Ovary (tissue), 9 donors: ENCODE measurements around the gene PRELID3B. TPM values are rescaled to one million over a fixed set of nuclear protein-coding genes. Genes with fewer than 3 reads are reported as not detected.

Experiments used
- DNase-seq, 5 donors: peaks; one replicate each; pipeline ENCODE4 v3.0.0-alpha.2; 2019 to 2020
- H3K27ac ChIP-seq, 2 donors: fragments of 200-600 bp; one replicate each; pipeline versions ENCODE4 v1.5.1 to v1.8.0; 2019 to 2022
- H3K27me3 ChIP-seq: fragments of 200-600 bp; one replicate; pipeline ENCODE4 v1.8.0; 2022
- H3K36me3 ChIP-seq: fragments of 200-600 bp; sonication (generic); one replicate; pipeline ENCODE4 v1.5.1; 2019
- H3K4me1 ChIP-seq: one replicate; pipeline ENCODE4 v1.8.1; 2013; ENCODE audit warnings: mild to moderate bottlenecking, moderate library complexity; ENCODE audit not compliant: insufficient read depth
- H3K4me3 ChIP-seq: fragments of 200-600 bp; sonication (generic); one replicate; pipeline ENCODE4 v1.5.1; 2017
- H3K9me3 ChIP-seq, 2 donors: fragments of 200-600 bp in 1 of 2; sonication (generic) in 1 of 2; one replicate each; pipeline versions ENCODE4 v1.5.1 to v1.8.1; 2013 to 2019; ENCODE audit warnings: mild to moderate bottlenecking in 1 of 2, moderate library complexity in 1 of 2
- CTCF ChIP-seq, 3 donors: fragments of 450-650 bp in 2 of 3; fragments of 200-600 bp in 1 of 3; IDR thresholded peaks; one replicate each; pipeline versions ENCODE4 v1.5.1 to v1.8.0; 2016 to 2022; ENCODE audit warnings: antibody characterized with exemption in 3 of 3, mild to moderate bottlenecking in 1 of 3
- EP300 ChIP-seq: sonication (generic); formaldehyde crosslinking; IDR thresholded peaks from one replicate; pipeline ENCODE4 v1.6.1; 2017; ENCODE audit warnings: antibody characterized with exemption
- POLR2A ChIP-seq: fragments of 450-650 bp; IDR thresholded peaks from one replicate; pipeline ENCODE4 v1.6.1; 2017; ENCODE audit warnings: antibody characterized with exemption, mild to moderate bottlenecking, moderate library complexity
- WGBS, 3 donors: extraction: QIAGEN DNeasy Blood & Tissue Kit in 1 of 3; methylation state at CpG; one replicate each; pipeline versions ENCODE4 v1.1.5 to v1.1.7; 2013 to 2017; 5-methylcytosine and 5-hydroxymethylcytosine counted together
- intact Hi-C, 4 donors: fragments of 100-400 bp; cut with DNase I; formaldehyde crosslinking; loops; one replicate each; pipeline versions ENCODE4 v1.11.0 to v1.15.1; 2022 to 2023
- polyA plus RNA-seq, 2 donors: library from polyadenylated mRNA; stranded (reverse); fragments of 200-250 nt in 1 of 2; fragments of 350-450 nt in 1 of 2; fragmentation: Illumina TruSeq in 1 of 2; extraction: RNeasy Lipid Tissue Mini Kit (QIAGEN cat#74804) in 1 of 2; gene quantifications; one replicate each; pipeline ENCODE4 v1.2.3, GENCODE V29; 2013 to 2014
- total RNA-seq, 7 donors: library from RNA; depleted of rRNA in 2 of 7; stranded (reverse); fragments of >200 nt in 2 of 7; fragmentation: NEBNext Ultra II Directional in 3 of 7; extraction: Animal tissue kit (Norgen Biotek cat#: 25700) in 3 of 7; gene quantifications; one replicate each; pipeline versions ENCODE4 v1.1.0 to v1.2.4, GENCODE V29; 2016 to 2023
- donor health status: DM: no; HTN: no; CAD: no; lungs with moderate emphysema.
- donor health status: DM: no; HTN: no; CAD: no.
- donor health status: Bipolar disorder and iron deficiency.
- donor health status: DM: yes; HTN: yes; CAD: no.
- donor health status: DM: no; HTN: no; CAD: no.
- donor health status: DM: yes; HTN: yes; CAD: no.

Gene PRELID3B
- total and polyA plus RNA-seq, 9 donors = 16.8 to 40.8 (median 29.2) TPM

- TF ChIP-seq EP300 (no peak), CTCF (IDR thresholded peaks at IDR 0.05) (no peak), POLR2A (no peak)
- Histone ChIP-seq H3K9me3 (no peaks in the 10 kb centered on the region), H3K36me3 (no peaks in the 10 kb centered on the region), H3K27me3 (no peaks in the 10 kb centered on the region), H3K4me3 (no peak overlapping the region), H3K4me1 (no peaks in the 10 kb centered on the region), H3K27ac (no peak overlapping the region)
- no peak for DNase-seq
- intact Hi-C loops = no loop called here
- 57 to 69% (median 65%) methylated on average over 4 of the region's 4 CpGs for WGBS, 3 donors
Measured at GRCh38 chr20:59062081-59062480, 19.5 kb upstream of the PRELID3B start.

GRCh38 chr20:59055302-59055701 lies 12.7 kb upstream of the PRELID3B start:
- intact Hi-C loops = no loop called here

GRCh38 chr20:59051666-59052185 lies 9.1 kb upstream of the PRELID3B start:
- H3K27ac ChIP-seq = no peak overlapping the region
- H3K36me3 ChIP-seq = no peaks in the 10 kb centered on the region
- no peaks in the 10 kb centered on the region for H3K4me1 ChIP-seq
- no peak overlapping the region for H3K4me3 ChIP-seq
- H3K27me3 ChIP-seq = no peaks in the 10 kb centered on the region
- 75% methylated on average over 6 of the region's 6 CpGs for WGBS, 3 donors
- H3K9me3 ChIP-seq = no peaks in the 10 kb centered on the region
- intact Hi-C loops = no loop called here
- no peak for DNase-seq
- no peak for TF ChIP-seq POLR2A
- no peak for TF ChIP-seq EP300
- TF ChIP-seq CTCF (IDR thresholded peaks at IDR 0.05) = no peak

More at GRCh38 chr20:59055302-59055701, 12.7 kb upstream of the PRELID3B start:
- no peaks in the 10 kb centered on the region for H3K4me1 ChIP-seq
- no peak overlapping the region for H3K4me3 ChIP-seq
- WGBS, 3 donors = 57 to 60% (median 58%) methylated on average over 7 of the region's 7 CpGs
- no peaks in the 10 kb centered on the region for H3K36me3 ChIP-seq
- no peak for TF ChIP-seq EP300
- TF ChIP-seq POLR2A = no peak
- no peak for TF ChIP-seq CTCF (IDR thresholded peaks at IDR 0.05)
- no peaks in the 10 kb centered on the region for H3K27me3 ChIP-seq
- no peak for DNase-seq
- H3K27ac ChIP-seq = no peak overlapping the region
- no peaks in the 10 kb centered on the region for H3K9me3 ChIP-seq

GRCh38 chr20:59050437-59050836 lies 7.9 kb upstream of the PRELID3B start:
- Histone ChIP-seq H3K9me3 (no peaks in the 10 kb centered on the region), H3K27ac (no peak overlapping the region), H3K36me3 (no peaks in the 10 kb centered on the region), H3K4me1 (no peaks in the 10 kb centered on the region), H3K27me3 (no peaks in the 10 kb centered on the region), H3K4me3 (no peak overlapping the region)
- intact Hi-C loops = no loop called here
- DNase-seq = no peak
- 63 to 76% (median 70%) methylated on average over 1 of the region's 1 CpG for WGBS, 3 donors
- TF ChIP-seq CTCF (IDR thresholded peaks at IDR 0.05) (no peak), POLR2A (no peak), EP300 (no peak)
